RPMI8226 (cell line): ENCODE results near the gene ABO.
"Not testable (repeated sequence)": the region's sequence is repeated elsewhere in the genome, so short reads cannot be mapped to it uniquely, and the experiment has no call there.

Experiments used
- DNase-seq: peaks from one replicate; pipeline ENCODE4 v3.0.0-alpha.2; 2015

Gene ABO

DNA sequence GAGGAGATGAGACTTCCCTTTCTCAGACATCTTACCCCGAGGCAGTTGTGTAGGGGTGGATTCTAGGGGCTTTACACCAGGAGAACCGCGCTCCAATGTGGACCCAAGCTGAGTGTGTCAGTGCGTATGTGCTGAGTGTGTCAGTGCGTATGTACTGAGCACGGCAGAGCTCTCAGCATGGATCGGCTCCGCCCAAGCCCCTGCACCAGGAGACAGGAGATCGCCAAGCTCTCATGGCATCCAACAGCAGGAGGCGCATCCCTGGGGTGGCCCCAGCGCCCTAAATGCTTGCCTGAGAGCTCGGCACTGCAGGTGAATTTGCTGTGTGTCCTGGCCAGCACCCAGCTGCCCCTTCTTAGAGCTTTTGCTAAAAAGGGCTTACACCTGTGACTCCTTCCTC is 53.0 kb downstream of the ABO start:
- DNase-seq = not testable (repeated sequence)

DNA sequence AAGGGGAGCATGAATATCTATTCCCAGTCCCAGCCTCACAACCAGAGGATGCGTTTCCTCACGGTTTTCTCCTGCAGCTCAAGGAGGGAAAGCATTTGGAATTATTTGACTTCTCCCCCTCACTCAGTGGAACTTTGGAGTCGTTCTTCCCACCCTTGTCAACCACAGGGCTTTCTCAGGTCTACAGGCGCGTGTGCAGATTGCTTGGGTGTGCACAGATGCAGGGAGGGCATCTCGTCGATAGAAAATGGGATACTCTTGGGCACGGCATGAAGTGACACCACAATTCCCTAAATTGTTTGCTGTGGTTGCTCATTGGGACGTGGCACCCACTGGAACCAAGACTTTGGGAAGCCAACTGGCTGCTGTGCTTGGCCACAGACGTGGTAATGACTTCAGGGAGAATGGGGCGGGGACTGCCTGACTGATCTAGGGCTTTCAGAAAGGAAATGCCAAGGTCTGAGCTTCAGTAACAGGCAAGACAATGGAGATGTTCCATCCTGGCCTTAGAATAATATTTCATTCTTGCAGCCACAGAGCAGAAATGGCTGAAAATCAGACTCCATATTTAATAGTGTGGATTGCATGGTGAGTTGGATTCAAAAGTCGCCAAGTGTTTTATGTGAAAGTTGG is 53.7 kb downstream of the ABO start:
- no peak for DNase-seq

DNA sequence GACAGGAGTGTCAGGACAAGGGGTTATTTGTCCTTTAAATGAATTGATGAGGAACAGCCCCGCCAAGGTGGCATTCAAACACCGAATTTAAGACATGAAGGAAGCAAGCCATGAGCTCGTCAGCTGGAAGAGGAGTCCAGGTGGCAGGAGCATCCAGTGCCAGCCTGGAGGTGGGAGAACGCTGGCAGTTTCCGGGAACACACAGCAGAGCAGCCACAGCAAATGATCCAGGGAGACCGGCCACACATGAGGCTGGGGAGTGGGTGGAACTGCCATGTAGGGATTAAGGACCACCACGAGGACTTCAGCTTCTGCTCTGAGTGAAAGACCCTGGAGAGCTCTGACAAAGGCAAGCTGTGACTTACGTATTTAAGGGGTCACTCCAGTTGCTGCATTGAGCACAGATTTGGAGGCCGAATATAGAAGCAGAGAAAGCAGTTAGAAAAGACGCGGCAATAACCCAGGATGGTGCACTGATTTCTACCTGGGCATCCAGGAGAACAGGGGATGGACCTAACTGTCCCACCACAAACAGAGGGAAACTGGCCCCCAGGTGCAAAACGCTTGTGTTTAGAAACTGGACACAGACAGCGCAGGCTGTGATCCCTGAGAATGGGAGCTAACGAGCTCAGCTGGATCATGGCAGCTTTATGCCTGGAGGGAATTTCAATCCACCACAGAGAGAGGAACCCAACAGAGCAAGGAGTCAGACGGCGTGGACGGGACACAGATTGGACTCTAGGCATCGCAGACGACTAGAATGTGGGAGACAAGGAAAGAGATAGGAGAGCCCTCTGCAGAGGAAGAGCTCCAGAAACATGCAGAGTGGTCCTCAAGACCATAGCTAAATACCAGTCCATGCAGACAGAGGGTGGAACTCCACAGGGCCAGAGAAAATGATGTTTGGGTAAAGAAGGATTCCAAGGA is 56.7 kb downstream of the ABO start:
- DNase-seq = not testable (repeated sequence)

DNA sequence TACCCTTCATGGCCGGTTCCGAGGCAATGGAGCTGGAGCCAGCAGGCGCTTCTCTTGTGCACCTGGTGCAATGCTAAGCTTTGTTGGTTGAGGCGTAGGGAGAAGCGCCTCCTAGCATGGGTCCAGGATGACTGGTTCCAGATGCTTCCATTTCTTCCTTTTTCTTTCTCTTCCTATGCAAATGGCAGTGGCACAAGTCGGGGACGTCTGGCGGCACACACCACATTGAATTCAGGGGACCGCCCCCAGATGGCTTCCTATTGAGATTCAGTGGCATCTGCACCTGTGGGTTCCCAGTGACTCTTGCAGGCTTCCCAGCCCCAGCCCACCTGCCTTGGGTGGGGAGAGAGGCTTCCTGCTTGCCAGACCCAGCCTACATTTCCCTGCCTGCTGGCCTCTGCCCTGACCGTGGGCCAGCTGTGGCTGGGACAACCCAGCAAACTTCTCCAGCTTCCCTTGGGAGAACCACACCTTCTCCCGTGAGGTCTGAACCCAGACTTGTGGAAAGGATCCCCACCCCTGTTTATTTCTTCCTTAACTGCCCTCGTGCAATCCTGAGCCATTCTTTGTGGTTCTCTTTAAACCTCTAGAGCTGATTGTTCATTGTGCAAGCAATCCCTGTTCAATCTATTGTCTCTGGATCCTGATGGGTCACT is 57.5 kb downstream of the ABO start:
- not testable (repeated sequence) for DNase-seq

DNA sequence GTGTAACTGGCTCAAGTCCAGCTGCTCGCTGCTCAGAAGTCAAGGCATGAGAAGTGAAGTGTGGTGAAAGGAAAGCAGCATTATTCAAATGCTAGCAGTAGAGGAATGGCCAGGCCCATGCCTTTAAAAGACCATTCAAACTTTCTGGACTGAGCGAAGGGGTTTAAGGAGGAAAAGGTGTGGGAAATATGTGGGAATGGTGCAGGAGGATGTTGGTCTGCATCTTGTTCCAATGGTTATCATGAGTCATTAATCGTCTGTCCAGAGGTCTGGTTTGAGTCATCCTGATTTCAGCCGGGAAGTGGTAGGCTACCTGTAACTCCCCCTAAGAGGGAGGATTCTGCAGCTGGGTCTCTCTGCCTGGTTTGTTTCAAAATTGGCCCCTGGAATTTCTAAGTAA is 60.7 kb downstream of the ABO start:
- DNase-seq = not testable (repeated sequence)

DNA sequence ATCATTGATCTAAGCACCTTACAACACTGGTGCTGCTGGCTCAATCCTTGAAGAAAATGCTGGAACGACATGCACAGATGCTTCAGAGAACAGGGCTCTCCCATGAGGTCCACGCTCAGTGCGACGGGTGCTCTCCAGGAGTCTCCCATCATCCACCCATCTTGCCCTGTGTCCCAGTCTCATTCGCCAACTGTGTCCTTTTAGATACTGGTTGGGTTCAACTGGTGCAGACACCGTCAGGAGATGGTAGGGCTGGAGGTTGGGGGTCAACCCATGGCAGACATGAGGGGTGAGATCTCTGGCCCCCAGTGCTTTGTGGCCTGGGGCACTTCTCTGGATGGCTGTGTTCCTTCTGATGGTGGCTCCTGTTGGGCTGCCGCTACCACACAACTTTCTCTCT is 64.4 kb downstream of the ABO start:
- DNase-seq = no peak

DNA sequence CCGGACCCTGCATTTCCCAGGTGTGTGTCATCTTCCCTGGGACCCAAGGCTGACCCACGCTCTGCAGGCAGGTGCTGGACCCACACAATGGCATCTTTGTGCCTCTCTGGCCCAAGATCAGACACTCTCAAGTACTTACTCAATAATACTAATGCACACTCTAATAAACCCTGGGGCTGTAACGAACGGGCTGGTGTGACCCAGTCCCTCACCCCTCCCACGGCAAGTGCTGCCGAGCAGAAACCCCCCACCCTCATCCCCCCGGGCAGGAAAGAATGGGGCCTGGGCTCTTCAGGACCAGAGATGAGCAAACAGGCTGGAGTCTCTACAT is 64.8 kb downstream of the ABO start:
- no peak for DNase-seq

DNA sequence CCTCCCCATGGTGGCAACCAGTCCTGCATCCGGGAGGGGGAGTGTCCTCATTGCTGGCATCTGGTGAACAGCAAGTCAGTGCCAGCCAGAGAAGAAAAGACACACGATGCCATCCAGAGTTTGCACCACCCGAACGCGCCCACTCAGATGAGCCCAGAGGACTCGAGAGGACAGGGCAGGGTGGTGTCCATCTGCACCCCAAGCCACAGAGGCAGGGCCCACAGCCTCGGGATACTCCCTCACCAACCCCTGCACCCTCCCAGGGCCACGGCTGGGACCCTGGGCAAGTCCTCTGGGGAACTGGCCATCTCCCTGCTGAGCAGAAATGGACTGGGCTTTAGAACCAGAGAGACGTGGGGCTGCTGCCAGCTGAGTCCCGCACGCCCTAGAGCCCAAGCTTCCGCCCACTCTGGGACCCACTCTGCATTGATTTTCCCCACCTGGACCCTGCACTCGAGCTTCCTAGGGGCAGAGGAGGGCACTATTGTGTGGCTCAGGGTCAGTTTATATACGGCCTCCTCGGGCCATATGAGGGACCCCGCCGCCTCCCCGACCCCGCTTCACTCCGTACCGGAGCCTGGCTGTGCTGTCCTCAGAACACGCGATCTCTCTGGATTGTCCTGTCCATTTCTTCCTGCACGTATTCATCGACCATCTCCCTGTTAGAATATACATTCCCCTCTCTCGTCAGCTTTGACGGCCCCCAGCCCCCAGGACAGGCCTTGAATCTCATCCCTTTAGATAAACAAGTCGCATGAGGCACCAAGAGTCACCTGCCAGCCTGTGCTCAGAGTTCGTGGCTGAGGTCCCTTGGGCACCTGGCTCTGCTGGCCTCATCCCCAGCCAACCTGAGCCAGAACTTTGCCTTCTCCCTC is 65.4 kb downstream of the ABO start:
- DNase-seq = not testable (repeated sequence)

DNA sequence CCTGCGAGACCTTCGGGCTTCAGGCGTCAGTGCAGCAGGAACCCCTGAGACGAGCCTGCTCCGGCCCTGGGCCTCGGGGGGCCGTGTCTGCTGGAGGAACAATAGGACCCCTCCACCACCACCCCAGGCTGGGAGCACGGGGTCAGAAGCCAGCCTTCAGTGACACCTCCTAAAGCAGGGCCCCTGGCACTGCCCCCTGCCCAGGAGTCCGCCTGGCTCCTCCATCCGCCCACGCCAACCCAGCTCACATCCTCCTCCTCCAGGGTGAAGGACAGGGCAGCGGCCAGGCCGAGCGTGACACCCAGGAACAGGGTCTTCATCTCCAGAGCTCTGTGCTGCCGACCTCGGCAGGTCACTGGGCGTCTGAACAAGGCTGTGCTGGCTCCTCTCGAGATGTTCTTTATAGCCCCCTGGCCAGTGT is 66.1 kb downstream of the ABO start, which contains the start of gene OBP2B:
OBP2B (minus strand) TSS at position 371 of the 421 bp plus-strand sequence; CDS start at position 320, 51 bp downstream.
- DNase-seq = not testable (repeated sequence)

DNA sequence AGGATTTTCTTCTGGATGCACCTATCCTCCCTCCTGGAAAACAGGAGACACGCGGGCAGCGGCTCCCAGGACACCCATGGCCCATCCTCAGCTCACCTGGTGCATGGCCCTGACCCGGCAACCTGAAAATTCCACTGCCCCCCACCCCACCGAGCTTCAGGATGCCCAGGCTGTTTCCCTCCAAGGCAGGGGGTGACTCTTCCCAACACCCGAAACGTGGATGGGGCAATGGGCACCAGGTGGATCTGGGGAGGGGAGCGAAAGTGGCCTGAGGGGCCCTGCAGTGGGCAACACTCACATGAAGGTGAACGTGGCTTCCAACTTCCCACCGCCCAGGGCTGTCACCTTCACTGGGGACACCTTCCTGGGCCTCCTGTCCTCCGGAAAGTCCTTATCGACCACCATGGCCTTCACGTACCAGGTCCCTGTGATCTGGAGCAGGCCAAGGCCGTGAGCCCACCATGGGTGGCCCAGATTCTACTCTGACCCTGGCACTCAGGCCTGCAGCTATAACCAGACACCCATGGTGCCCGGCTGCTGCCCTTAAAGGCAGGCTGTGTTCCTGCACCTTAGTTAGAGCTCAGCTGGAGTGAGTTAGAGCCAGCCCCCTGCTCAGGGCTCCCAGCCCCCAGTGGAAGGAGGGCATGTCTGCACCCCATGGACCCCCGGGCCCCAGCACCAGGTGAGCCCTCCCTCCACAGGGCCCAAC is 66.7 kb downstream of the ABO start:
- DNase-seq = not testable (repeated sequence)

DNA sequence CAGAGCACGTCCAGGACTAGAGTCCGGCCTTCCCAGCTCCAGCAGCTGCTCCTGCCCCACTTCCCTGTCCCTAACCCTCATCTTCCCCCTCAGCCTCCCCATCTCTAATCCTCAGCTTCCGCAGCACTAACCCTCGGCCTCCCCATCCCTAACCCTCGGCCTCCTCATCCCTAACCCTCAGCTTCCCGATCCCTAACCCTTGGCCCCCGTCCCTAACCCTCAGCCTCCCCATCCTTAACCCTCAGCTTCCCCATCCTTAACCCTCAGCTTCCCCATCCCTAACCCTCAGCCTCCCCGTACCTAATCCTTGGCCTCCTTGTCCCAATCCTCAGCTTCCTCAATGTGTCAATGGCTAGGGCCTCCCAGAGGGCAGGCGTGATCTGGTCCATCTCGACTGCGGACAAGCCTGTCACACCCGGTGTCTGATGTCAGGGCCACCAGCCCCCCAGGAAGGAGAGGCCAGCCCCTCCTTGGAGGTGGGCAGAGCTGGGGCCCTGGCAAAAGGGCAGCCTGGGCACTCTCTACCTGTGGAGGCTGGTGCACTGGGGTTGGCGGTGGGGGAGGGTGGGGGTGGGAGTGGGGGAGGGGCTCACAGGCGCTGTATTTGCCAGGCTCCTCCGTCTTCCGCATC is 67.3 kb downstream of the ABO start:
- DNase-seq = no peak

DNA sequence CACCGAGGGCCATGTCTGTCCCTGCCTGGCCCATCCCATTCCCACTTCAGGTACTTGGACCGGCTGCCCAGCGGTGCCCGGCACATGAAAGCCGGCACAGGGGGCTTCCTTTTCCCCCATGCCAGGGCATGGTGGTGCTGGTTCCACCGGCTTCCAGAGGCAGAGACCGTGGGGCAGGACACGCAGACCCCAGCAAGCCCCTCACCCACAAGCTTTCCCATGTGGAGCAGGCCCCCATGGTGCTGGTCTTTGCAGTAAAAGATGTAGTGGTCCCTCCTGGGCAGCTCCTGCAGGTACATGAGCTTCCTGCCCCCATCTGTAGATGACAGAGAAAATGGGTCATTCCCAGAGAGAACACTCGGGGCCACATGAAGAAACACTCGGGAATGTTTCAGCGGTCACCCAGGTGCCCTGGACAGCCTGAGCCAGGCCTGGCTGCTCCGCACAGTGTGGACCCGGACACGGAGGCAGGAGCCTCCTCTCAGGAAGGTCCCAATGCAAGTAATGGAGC is 67.9 kb downstream of the ABO start:
- DNase-seq = no peak

DNA sequence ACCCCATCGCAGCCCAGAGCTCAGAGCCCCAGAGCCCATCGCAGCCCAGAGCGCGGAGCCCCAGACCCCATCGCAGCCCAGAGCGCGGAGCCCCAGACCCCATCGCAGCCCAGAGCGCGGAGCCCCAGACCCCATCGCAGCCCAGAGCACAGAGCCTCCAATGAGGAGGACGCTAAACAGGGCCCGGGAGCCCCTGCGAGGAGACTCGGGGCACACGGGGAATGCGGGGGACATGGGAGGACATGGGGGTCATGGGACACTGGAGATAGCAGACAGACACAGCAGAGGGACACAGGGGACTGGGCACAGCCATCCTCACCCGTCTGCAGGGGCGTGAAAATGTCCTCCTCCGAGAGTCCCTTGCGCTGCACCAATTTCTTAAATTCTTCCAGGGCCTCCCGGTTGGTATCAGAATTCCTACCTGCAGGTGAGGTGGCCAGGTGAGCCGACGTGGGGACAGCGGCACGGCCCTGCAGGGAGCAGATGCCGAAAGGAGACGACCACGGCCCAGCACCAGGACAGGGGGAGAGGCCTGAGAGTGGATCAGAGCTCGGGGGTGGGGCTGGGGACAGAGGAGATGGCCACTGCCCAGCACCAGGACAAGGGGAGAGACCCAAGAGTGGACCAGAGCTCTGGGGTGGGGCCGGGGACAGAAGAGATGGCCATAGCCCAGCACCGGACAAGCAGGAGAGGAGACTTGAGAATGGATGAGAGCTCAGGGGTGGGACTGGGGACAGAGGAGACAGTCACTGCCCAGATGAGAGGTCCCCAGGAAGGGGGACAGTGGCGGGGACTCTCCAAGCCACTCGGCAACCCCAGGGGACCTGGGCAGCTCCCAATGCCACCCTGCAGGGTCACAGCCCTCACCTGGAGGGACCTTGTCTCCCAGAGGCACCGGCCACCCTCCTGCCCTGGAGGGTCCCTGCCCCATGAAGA is 68.7 kb downstream of the ABO start:
- no peak for DNase-seq

DNA sequence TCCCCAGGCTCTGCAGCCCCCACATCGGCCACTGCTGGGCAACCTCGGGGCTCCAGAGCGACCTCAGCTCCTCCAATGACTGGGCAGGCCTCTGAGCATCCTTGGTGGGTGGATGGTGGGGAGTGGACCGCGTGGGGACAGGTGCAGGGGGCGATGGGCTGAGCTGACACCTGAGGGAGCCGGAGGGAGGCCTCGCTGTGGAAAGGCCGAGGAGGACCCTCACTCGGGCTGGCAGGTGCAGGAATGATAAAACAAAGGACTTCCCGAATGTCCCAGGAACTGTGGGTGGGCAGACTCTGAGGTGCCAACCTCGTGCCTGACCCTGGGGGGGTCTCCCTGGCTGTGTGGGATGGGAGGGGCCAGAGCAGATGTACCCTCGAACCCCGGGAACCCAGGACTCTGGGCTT is 69.5 kb downstream of the ABO start:
- DNase-seq = not testable (repeated sequence)
